C4-2B (cell line): ENCODE results near the gene SLC46A1.

ENCODE experiments used
- ZFX ChIP-seq: fragments of 450-650 bp; IDR thresholded peaks from 2 replicates; pipeline ENCODE4 v1.6.1; 2017
- TF ChIP-seq, protein P1 (sequence below): fragments of 450-650 bp; conservative IDR thresholded peaks from 2 replicates; pipeline ENCODE4 v1.5.1; 2017; ENCODE audit warnings: mild to moderate bottlenecking

DNA sequence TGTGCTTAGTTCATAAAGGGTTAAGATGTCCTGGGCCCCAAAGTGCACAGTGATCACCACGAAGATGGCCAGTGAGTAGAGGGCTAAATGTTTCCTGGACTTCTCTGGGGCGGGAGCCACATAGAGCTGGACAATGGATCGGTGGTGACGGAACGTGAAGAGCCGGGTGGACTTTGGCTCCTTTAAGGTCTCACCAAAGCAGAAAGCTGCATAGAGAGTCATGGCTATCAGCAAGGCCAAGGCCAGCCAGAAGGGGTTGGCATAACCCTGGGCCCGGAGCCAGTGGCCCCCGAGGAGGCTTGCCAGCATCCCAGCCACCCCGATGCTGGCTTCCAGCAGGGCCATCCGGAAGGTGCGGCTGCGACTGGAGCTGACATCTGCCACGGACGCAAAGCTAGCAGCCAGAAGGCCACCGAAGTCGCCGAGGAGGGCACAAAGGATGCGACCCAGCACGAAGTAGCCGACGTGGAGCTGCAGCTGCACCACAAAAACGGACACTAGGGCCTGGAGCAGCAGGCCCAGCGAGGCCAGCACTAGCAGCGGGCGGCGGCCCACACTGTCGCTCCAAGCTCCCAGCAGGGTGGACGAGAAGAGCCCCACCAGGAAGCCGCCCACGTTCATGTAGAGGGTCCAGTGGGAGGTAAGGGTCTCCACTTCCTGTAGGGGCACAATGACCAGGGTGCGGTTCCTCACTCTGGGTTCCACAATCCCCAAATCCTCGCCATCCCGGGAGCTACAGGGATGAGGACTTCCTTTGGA lies 1.0 kb downstream of the SLC46A1 start:
- TF ChIP-seq, protein P1, sequence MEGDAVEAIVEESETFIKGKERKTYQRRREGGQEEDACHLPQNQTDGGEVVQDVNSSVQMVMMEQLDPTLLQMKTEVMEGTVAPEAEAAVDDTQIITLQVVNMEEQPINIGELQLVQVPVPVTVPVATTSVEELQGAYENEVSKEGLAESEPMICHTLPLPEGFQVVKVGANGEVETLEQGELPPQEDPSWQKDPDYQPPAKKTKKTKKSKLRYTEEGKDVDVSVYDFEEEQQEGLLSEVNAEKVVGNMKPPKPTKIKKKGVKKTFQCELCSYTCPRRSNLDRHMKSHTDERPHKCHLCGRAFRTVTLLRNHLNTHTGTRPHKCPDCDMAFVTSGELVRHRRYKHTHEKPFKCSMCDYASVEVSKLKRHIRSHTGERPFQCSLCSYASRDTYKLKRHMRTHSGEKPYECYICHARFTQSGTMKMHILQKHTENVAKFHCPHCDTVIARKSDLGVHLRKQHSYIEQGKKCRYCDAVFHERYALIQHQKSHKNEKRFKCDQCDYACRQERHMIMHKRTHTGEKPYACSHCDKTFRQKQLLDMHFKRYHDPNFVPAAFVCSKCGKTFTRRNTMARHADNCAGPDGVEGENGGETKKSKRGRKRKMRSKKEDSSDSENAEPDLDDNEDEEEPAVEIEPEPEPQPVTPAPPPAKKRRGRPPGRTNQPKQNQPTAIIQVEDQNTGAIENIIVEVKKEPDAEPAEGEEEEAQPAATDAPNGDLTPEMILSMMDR: no peak
- TF ChIP-seq ZFX: no peak
